Neural cell (in vitro differentiated cells): ENCODE results near the gene USP34. TPM values are rescaled to one million over a fixed set of nuclear protein-coding genes. Genes with fewer than 3 reads are reported as not detected.

Source experiments
- H2AFZ ChIP-seq: fragments of 200-600, 300-800 bp; sonication (generic), shearing (Covaris generic); 2 replicates; pipeline ENCODE4 v1.6.0; 2014; ENCODE audit warnings: low read depth, mild to moderate bottlenecking, antibody characterized with exemption, low read length, moderate library complexity
- H3F3A ChIP-seq: fragments of 200-600 bp; shearing (Covaris generic); 2 replicates; pipeline ENCODE4 v1.6.1; 2016; ENCODE audit warnings: mild to moderate bottlenecking, moderate library complexity, mixed read lengths, antibody characterized with exemption, low read length; ENCODE audit not compliant: insufficient read depth, poor library complexity, severe bottlenecking
- H3K27ac ChIP-seq: fragments of 200-600, 300-800 bp; sonication (generic), shearing (Covaris generic); 2 replicates; pipeline ENCODE4 v1.5.1; 2014; ENCODE audit warnings: mild to moderate bottlenecking, low read length, moderate library complexity
- H3K27me3 ChIP-seq: fragments of 300-800, 200-600 bp; sonication (generic), shearing (Covaris generic); 2 replicates; pipeline ENCODE4 v1.6.0; 2014; ENCODE audit warnings: mild to moderate bottlenecking, low read depth, low read length, moderate library complexity; ENCODE audit not compliant: insufficient read depth
- H3K36me3 ChIP-seq: fragments of 300-800, 200-600 bp; sonication (generic), shearing (Covaris generic); 2 replicates; pipeline ENCODE4 v1.5.1; 2014; ENCODE audit warnings: mild to moderate bottlenecking, antibody characterized with exemption, low read length, moderate library complexity; ENCODE audit not compliant: insufficient read depth
- H3K4me2 ChIP-seq: fragments of 300-800, 200-600 bp; sonication (generic), shearing (Covaris generic); 2 replicates; pipeline ENCODE4 v1.6.0; 2014; ENCODE audit warnings: mild to moderate bottlenecking, low read length
- H3K4me3 ChIP-seq: fragments of 300-800, 200-600 bp; sonication (generic), shearing (Covaris generic); 2 replicates; pipeline ENCODE4 v1.5.1; 2014; ENCODE audit warnings: mild to moderate bottlenecking, low read length, moderate library complexity
- H3K79me2 ChIP-seq: fragments of 200-600 bp; shearing (Covaris generic); replicated peaks from 2 replicates; pipeline ENCODE4 v1.6.0; 2014; ENCODE audit warnings: mild to moderate bottlenecking, low read length, moderate library complexity; ENCODE audit not compliant: insufficient read depth
- H3K9ac ChIP-seq: fragments of 300-800, 200-600 bp; sonication (generic), shearing (Covaris generic); 2 replicates; pipeline ENCODE4 v1.6.1; 2016; ENCODE audit warnings: mild to moderate bottlenecking, low read length, mixed read lengths
- H3K9me2 ChIP-seq: fragments of 200-600 bp; shearing (Covaris generic); 2 replicates; pipeline ENCODE4 v1.6.1; 2016; ENCODE audit warnings: mild to moderate bottlenecking, low read length, mixed read lengths; ENCODE audit not compliant: insufficient read depth
- H3K9me3 ChIP-seq: fragments of 200-600, 300-800 bp; sonication (generic), shearing (Covaris generic); 2 replicates; pipeline ENCODE4 v1.6.1; 2016; ENCODE audit warnings: mild to moderate bottlenecking, mixed run types, low read length, moderate library complexity, mixed read lengths
- H4K20me1 ChIP-seq: fragments of 200-600 bp; shearing (Covaris generic); 2 replicates; pipeline ENCODE4 v1.6.1; 2016; ENCODE audit warnings: mild to moderate bottlenecking, mixed run types; ENCODE audit not compliant: insufficient read depth
- CTCF ChIP-seq: fragments of 450-650 bp; IDR thresholded peaks from 2 replicates; pipeline ENCODE4 v1.5.1; 2014; ENCODE audit warnings: antibody characterized with exemption, mild to moderate bottlenecking, moderate library complexity; ENCODE audit not compliant: poor library complexity, severe bottlenecking
- EP300 ChIP-seq: fragments of 450-650 bp; conservative IDR thresholded peaks from 2 replicates; pipeline ENCODE4 v1.6.1; 2014; ENCODE audit warnings: antibody characterized with exemption, mild to moderate bottlenecking, moderate library complexity; ENCODE audit not compliant: poor library complexity, severe bottlenecking
- EZH2 ChIP-seq: fragments of 200-600, 300-800 bp; shearing (Covaris generic), sonication (generic); IDR thresholded peaks from 2 replicates; pipeline ENCODE4 v1.6.1; 2014; ENCODE audit warnings: antibody characterized with exemption, low read length, borderline replicate concordance, mild to moderate bottlenecking; ENCODE audit not compliant: insufficient read depth, poor library complexity, severe bottlenecking
- MXI1 ChIP-seq: fragments of 450-650 bp; conservative IDR thresholded peaks from 2 replicates; pipeline ENCODE4 v1.6.1; 2014; ENCODE audit warnings: antibody characterized with exemption, mild to moderate bottlenecking; ENCODE audit not compliant: poor library complexity, severe bottlenecking
- POLR2AphosphoS5 ChIP-seq: IDR thresholded peaks from 2 replicates; pipeline ENCODE4 v1.6.1; 2012
- RAD21 ChIP-seq: fragments of 450-650 bp; conservative IDR thresholded peaks from 2 replicates; pipeline ENCODE4 v1.6.1; 2014; ENCODE audit warnings: antibody characterized with exemption, mild to moderate bottlenecking, moderate library complexity
- REST ChIP-seq: IDR thresholded peaks from 2 replicates; pipeline ENCODE4 v1.6.1; 2012; ENCODE audit warnings: borderline replicate concordance
- SMC3 ChIP-seq: fragments of 450-650 bp; conservative IDR thresholded peaks from 2 replicates; pipeline ENCODE4 v1.6.1; 2014; ENCODE audit warnings: antibody characterized with exemption, mild to moderate bottlenecking, moderate library complexity; ENCODE audit not compliant: poor library complexity
- TAF1 ChIP-seq: IDR thresholded peaks from 2 replicates; pipeline ENCODE4 v1.6.1; 2012; ENCODE audit warnings: low read depth
- polyA plus RNA-seq: library from polyadenylated mRNA; depleted of rRNA; stranded (reverse); fragments of >200 nt; gene quantifications from 2 replicates; pipeline ENCODE4 v1.2.3, GENCODE V29; 2014

Gene USP34
- polyA plus RNA-seq, 1 donor from 2014 or later = 87.9 TPM

- H3K36me3 ChIP-seq = peaks cover 12% of the 10 kb centered on the region
- no peak overlapping the region for H3K27ac ChIP-seq
Observed at GRCh38 chr2:61247204-61247812, 223.6 kb downstream of the USP34 start.

GRCh38 chr2:61244694-61245093 is 226.2 kb downstream of the USP34 start:
- H3K4me2 ChIP-seq = no peak overlapping the region
- no peaks in the 10 kb centered on the region for H4K20me1 ChIP-seq
- H2AFZ ChIP-seq = no peak overlapping the region
- no peak overlapping the region for H3K9ac ChIP-seq
- no peaks in the 10 kb centered on the region for H3K27me3 ChIP-seq
- H3K9me3 ChIP-seq = no peaks in the 10 kb centered on the region
- H3K27ac ChIP-seq = no peak overlapping the region
- no peak overlapping the region for H3K4me3 ChIP-seq
- no peaks in the 10 kb centered on the region for H3K79me2 ChIP-seq
- no peaks in the 10 kb centered on the region for H3F3A ChIP-seq
- no peak for TF ChIP-seq SMC3
- peaks cover 12% of the 10 kb centered on the region for H3K36me3 ChIP-seq
- no peaks in the 10 kb centered on the region for H3K9me2 ChIP-seq

More at GRCh38 chr2:61247204-61247812, 223.6 kb downstream of the USP34 start:
- Histone ChIP-seq H4K20me1 (no peaks in the 10 kb centered on the region), H3K9me3 (no peaks in the 10 kb centered on the region), H3K4me3 (no peak overlapping the region), H3K9ac (no peak overlapping the region), H2AFZ (no peak overlapping the region), H3K4me2 (no peak overlapping the region), H3K9me2 (no peaks in the 10 kb centered on the region), H3K79me2 (no peaks in the 10 kb centered on the region), H3K27me3 (no peaks in the 10 kb centered on the region), H3F3A (no peaks in the 10 kb centered on the region)
- TF ChIP-seq TAF1 (no peak), POLR2AphosphoS5 (no peak), CTCF (no peak), REST (no peak), EP300 (no peak), SMC3 (no peak), MXI1 (no peak), EZH2 (no peak), RAD21 (no peak)

GRCh38 chr2:61241266-61241665 is 229.6 kb downstream of the USP34 start:
- Histone ChIP-seq H3K9me3 (no peaks in the 10 kb centered on the region), H3K4me3 (no peak overlapping the region), H3K4me2 (no peak overlapping the region), H3K79me2 (no peaks in the 10 kb centered on the region), H3K27ac (no peak overlapping the region), H4K20me1 (no peaks in the 10 kb centered on the region), H3K27me3 (no peaks in the 10 kb centered on the region), H3K36me3 (peaks cover 6% of the 10 kb centered on the region), H2AFZ (no peak overlapping the region), H3F3A (no peaks in the 10 kb centered on the region), H3K9ac (no peak overlapping the region), H3K9me2 (no peaks in the 10 kb centered on the region)
- TF ChIP-seq MXI1 = no peak
- no peak for TF ChIP-seq TAF1
- no peak for TF ChIP-seq SMC3
- no peak for TF ChIP-seq RAD21
- TF ChIP-seq REST = no peak
- TF ChIP-seq CTCF = no peak
- TF ChIP-seq EP300 = no peak
- no peak for TF ChIP-seq EZH2
- TF ChIP-seq POLR2AphosphoS5 = no peak
